ENCODE data around the gene LDLRAD4.

Gene LDLRAD4

DNA sequence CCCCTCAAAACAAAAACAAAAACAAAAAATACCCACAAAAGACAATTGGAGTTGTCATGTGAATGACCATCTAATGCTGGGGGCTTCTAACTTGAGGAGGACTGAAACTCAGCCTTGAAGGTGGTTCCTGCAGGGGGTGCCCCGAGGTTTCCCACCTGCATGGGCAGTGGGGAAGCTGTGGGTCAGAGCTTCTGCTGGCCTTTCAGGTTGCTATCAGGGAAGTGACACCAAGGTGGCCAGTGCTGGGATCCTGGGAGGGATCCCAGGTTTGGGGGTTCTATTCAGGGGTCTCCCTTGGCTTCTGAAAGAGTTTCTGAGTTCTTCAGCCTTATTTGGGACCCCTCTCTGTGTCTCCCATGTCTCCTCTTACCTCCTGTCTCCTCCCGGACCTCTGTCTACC is 62.8 kb downstream of the LDLRAD4 start:
- POLR2A ChIA-PET = no interaction called here
- DNase-seq (ENCODE audit: extremely low spot score) = no peak
- no peak for TF ChIP-seq LEF1 (IDR thresholded peaks at IDR 0.05; ENCODE audit: borderline replicate concordance)
- CTCF ChIA-PET = no interaction called here

DNA sequence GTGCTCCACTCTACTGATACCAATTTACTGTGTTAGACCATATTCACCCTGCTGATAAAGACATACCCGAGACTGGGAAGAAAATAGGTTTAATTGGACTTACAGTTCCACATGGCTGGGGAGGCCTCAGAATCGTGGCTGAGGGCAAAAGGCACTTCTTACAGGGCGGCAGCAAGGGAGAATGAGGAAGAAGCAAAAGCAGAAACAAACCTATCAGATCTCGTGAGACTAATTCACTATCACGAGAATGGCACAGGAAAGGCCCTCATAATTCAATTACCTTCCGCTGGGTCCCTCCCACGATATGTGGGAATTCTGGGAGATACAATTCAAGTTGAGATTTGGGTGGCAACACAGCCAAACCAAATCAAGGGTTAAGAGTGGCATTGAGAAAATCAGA is 65.2 kb downstream of the LDLRAD4 start:
- no peak for DNase-seq (ENCODE audit: extremely low spot score)
- POLR2A ChIA-PET = no interaction called here
- CTCF ChIA-PET = no interaction called here
- TF ChIP-seq L3MBTL2 (conservative IDR thresholded peaks at IDR 0.05) (no peak), SP1 (IDR thresholded peaks at IDR 0.05) (no peak), FOXA1 (IDR thresholded peaks at IDR 0.05) (no peak), BHLHE40 (IDR thresholded peaks at IDR 0.05; ENCODE audit: borderline replicate concordance) (no peak)
- TF ChIP-seq, protein P1, sequence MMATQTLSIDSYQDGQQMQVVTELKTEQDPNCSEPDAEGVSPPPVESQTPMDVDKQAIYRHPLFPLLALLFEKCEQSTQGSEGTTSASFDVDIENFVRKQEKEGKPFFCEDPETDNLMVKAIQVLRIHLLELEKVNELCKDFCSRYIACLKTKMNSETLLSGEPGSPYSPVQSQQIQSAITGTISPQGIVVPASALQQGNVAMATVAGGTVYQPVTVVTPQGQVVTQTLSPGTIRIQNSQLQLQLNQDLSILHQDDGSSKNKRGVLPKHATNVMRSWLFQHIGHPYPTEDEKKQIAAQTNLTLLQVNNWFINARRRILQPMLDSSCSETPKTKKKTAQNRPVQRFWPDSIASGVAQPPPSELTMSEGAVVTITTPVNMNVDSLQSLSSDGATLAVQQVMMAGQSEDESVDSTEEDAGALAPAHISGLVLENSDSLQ (IDR thresholded peaks at IDR 0.05) = no peak

DNA sequence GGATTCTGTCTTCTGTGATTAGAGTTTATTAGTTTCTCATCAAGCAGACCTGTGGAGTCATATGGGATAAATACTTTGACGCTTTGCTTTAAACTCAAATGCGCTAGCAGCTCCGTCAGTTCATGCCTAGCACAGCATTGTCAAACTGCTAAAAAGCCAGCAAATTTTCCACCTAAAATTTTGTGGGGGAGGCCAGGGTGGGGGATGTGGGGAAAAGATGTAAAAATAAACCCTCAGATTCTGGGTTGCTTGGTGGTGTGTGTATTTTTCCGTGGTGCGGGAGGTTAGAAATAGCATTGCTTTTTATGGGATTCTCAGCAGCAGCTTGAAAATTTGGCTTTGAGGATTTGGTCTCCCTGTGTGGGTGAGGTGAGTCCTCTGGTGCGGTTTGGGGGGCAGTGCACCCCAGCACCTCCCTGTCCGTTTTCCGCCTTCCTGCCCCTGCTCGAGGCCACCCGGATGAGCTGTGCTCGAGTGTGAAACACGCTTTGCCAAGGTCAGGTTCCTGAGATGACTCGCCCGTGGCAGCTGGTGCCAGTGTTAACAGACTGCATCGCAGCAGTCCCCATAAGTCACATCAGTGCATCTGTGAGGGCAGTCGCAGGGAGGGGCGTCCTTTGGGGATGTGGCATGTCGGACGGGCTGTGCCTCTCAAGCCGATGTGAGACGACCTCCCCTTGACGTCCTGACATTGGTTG is 65.9 kb downstream of the LDLRAD4 start:
- POLR2A ChIA-PET = no interaction called here
- CTCF ChIA-PET = no interaction called here
- no peak for DNase-seq (ENCODE audit: extremely low spot score)

DNA sequence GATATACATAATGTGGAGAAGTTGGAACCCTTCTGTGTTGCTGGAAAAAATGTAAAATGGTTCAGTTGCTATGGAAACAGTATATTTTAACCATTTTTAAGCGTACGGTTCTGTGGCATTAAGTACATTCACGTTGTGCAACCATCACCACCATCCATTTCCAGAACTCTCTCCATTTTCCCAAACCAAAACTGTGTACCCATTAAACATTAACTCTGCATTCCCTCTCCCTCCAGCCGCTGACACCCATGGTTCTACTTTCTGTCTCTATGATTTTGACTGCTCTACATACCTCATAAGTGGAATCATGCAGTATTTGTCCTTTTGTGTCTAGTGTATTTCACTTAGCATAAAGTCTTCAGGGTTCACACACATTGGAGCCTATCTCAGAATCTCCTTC is 67.3 kb downstream of the LDLRAD4 start:
- no peak for DNase-seq (ENCODE audit: extremely low spot score)
- CTCF ChIA-PET = no interaction called here
- POLR2A ChIA-PET = no interaction called here
- TF ChIP-seq NFRKB (IDR thresholded peaks at IDR 0.05) (no peak), LEF1 (IDR thresholded peaks at IDR 0.05; ENCODE audit: borderline replicate concordance) (no peak), FOXK2 (IDR thresholded peaks at IDR 0.05) (no peak), FOXA1 (IDR thresholded peaks at IDR 0.05) (no peak), HDGF (IDR thresholded peaks at IDR 0.05; ENCODE audit: borderline replicate concordance) (no peak), SUZ12 (IDR thresholded peaks at IDR 0.05) (no peak), CTBP1 (IDR thresholded peaks at IDR 0.05; ENCODE audit: borderline replicate concordance) (no peak), L3MBTL2 (conservative IDR thresholded peaks at IDR 0.05) (no peak), ZNF384 (IDR thresholded peaks at IDR 0.05) (no peak), BHLHE40 (IDR thresholded peaks at IDR 0.05; ENCODE audit: borderline replicate concordance) (no peak), FOXM1 (IDR thresholded peaks at IDR 0.05; ENCODE audit: borderline replicate concordance) (no peak), TARDBP (IDR thresholded peaks at IDR 0.05) (no peak), ELF4 (IDR thresholded peaks at IDR 0.05) (no peak), SP1 (IDR thresholded peaks at IDR 0.05) (no peak), ARNT (IDR thresholded peaks at IDR 0.05) (no peak)
- TF ChIP-seq, protein P1 (IDR thresholded peaks at IDR 0.05) = no peak

More for the DNA sequence above, 65.9 kb downstream of the LDLRAD4 start:
- TF ChIP-seq FOXA1 (IDR thresholded peaks at IDR 0.05) = no peak
- TF ChIP-seq SUZ12 (IDR thresholded peaks at IDR 0.05) = no peak
- no peak for TF ChIP-seq BHLHE40 (IDR thresholded peaks at IDR 0.05; ENCODE audit: borderline replicate concordance)
- TF ChIP-seq ZNF384 (IDR thresholded peaks at IDR 0.05) = no peak
- TF ChIP-seq NFRKB (IDR thresholded peaks at IDR 0.05) = no peak
- TF ChIP-seq, protein P1 (IDR thresholded peaks at IDR 0.05) = no peak
- no peak for TF ChIP-seq SP1 (IDR thresholded peaks at IDR 0.05)
- no peak for TF ChIP-seq FOXK2 (IDR thresholded peaks at IDR 0.05)
- TF ChIP-seq ELF4 (IDR thresholded peaks at IDR 0.05) = no peak
- no peak for TF ChIP-seq FOXM1 (IDR thresholded peaks at IDR 0.05; ENCODE audit: borderline replicate concordance)
- no peak for TF ChIP-seq ARNT (IDR thresholded peaks at IDR 0.05)
- TF ChIP-seq TARDBP (IDR thresholded peaks at IDR 0.05) = no peak
- TF ChIP-seq CTBP1 (IDR thresholded peaks at IDR 0.05; ENCODE audit: borderline replicate concordance) = no peak
- TF ChIP-seq L3MBTL2 (conservative IDR thresholded peaks at IDR 0.05) = no peak
- TF ChIP-seq LEF1 (IDR thresholded peaks at IDR 0.05; ENCODE audit: borderline replicate concordance) = no peak
- no peak for TF ChIP-seq HDGF (IDR thresholded peaks at IDR 0.05; ENCODE audit: borderline replicate concordance)

DNA sequence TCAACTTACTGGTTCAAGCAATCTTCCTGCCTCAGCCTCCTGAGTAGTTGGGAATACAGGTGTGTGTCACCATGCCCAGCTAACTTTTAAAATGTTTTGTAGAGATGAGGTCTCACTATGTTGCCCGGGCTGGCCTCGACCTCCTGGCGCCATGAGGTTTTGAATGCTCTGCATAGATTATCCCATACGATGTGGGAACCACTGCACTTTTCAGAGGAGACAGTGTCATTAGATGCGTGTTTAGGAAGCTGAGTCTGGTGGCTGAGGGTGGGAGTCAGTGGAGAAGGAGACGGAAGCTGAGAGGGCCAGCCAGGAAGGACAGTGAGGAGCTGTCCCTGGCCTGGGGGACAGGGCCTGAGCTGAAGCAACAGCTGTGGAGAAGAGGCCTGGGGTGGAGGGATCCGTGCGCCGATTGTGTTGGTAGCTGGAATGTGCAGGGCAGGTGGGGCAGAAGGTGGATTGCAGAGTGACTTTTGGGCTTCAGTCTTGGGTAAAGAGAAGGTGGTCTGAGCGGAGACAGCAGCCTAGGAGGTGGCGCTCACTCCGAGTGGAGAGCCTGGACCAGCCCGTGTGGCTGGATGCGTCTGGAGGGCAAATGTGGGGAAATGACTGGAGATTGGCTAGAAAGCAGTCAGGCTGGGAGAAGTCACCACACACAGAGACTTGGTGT is 68.0 kb downstream of the LDLRAD4 start:
- TF ChIP-seq FOXK2 (IDR thresholded peaks at IDR 0.05) = no peak
- no peak for TF ChIP-seq L3MBTL2 (conservative IDR thresholded peaks at IDR 0.05)
- no peak for TF ChIP-seq SUZ12 (IDR thresholded peaks at IDR 0.05)
- TF ChIP-seq HDGF (IDR thresholded peaks at IDR 0.05; ENCODE audit: borderline replicate concordance) = no peak
- TF ChIP-seq ELF4 (IDR thresholded peaks at IDR 0.05) = no peak
- no peak for TF ChIP-seq SP1 (IDR thresholded peaks at IDR 0.05)
- TF ChIP-seq NFRKB (IDR thresholded peaks at IDR 0.05) = no peak
- no peak for TF ChIP-seq ARNT (IDR thresholded peaks at IDR 0.05)
- no peak for TF ChIP-seq TARDBP (IDR thresholded peaks at IDR 0.05)
- no peak for TF ChIP-seq FOXM1 (IDR thresholded peaks at IDR 0.05; ENCODE audit: borderline replicate concordance)
- TF ChIP-seq ZNF384 (IDR thresholded peaks at IDR 0.05) = no peak
- TF ChIP-seq BHLHE40 (IDR thresholded peaks at IDR 0.05; ENCODE audit: borderline replicate concordance) = no peak
- TF ChIP-seq, protein P1 (IDR thresholded peaks at IDR 0.05) = no peak
- TF ChIP-seq FOXA1 (IDR thresholded peaks at IDR 0.05) = no peak
- TF ChIP-seq CTBP1 (IDR thresholded peaks at IDR 0.05; ENCODE audit: borderline replicate concordance) = no peak
- TF ChIP-seq LEF1 (IDR thresholded peaks at IDR 0.05; ENCODE audit: borderline replicate concordance) = no peak
- ChIA-PET POLR2A (no interaction called here), CTCF (no interaction called here)
- no peak for DNase-seq (ENCODE audit: extremely low spot score)

All from HEK293T (cell line).